ENCODE results near the gene ZFP36L2. TPM values are rescaled to one million over a fixed set of nuclear protein-coding genes. Genes with fewer than 3 reads are reported as not detected.

Gene ZFP36L2
- total and polyA plus RNA-seq, 2 donors (not counting 3 experiments of a cell fraction or from before 2014, with no cell fraction given) = 14.5 to 75.9 TPM

- no peak for FAIRE-seq
Observed at GRCh38 chr2:43230351-43230885, 4.0 kb upstream of the ZFP36L2 start.

More at GRCh38 chr2:43230351-43230885, 4.0 kb upstream of the ZFP36L2 start:
- Histone ChIP-seq H3K9me1 (replicated peaks; ENCODE audit: control insufficient read depth, extremely low read depth, insufficient read depth, low read length) (no peaks in the 10 kb centered on the region), H3K27ac (ENCODE audit: insufficient read depth, low read depth, low read length) (no peak overlapping the region), H2AFZ (ENCODE audit: low read depth, low read length) (no peak overlapping the region), H3K4me3 (replicated peaks in 1 of 3; ENCODE audit: insufficient read depth in 1 of 3, low read depth in 1 of 3, low read length in 3 of 3) (no peak overlapping the region), H3K36me3 (ENCODE audit: control insufficient read depth in 2 of 2, extremely low read depth in 1 of 2, insufficient read depth in 2 of 2, low read length in 2 of 2) (no peaks in the 10 kb centered on the region), H3K4me1 (ENCODE audit: control insufficient read depth, extremely low read depth, insufficient read depth, low read length) (peaks cover 9% of the 10 kb centered on the region), H3K9ac (replicated peaks; ENCODE audit: extremely low read depth, insufficient read depth, low read length) (no peak overlapping the region), H3K27me3 (ENCODE audit: control insufficient read depth in 2 of 2, insufficient read depth in 2 of 2, low read length in 2 of 2) (no peaks in the 10 kb centered on the region), H4K20me1 (replicated peaks; ENCODE audit: control insufficient read depth, extremely low read depth, insufficient read depth, low read length) (no peaks in the 10 kb centered on the region), H3K4me2 (ENCODE audit: insufficient read depth, low read length) (no peak overlapping the region), H3K79me2 (ENCODE audit: control insufficient read depth, insufficient read depth, low read length) (peaks cover 9% of the 10 kb centered on the region), H3K9me3 (replicated peaks; ENCODE audit: control insufficient read depth, insufficient read depth, low read length) (no peaks in the 10 kb centered on the region)
- intact Hi-C loops (cut with micrococcal nuclease) = no loop called here
- no peak for DNase-seq (ENCODE audit: low read depth, low spot score)
- no TSS peak for BruUV-seq (replicated peaks)
- POLR2A ChIA-PET = no interaction called here
- dilution Hi-C loops (cut with MboI; ENCODE audit: extremely low pct_ligation_motif_present, low sequenced_read_pairs) = no loop called here
- CTCF ChIA-PET = interaction anchor here (1.8 to 12.8 kb wide), 7 partner anchors 249 to 402 kb away, joined by 7 to 240 read pairs (median 30); no protein-coding TSS in a partner anchor
- no peak for TF ChIP-seq MYC (IDR thresholded peaks at IDR 0.05; ENCODE audit: low read depth, low read length)
- no peak for TF ChIP-seq EZH2 (IDR thresholded peaks at IDR 0.05; ENCODE audit: borderline replicate concordance, low read depth, low read length, severe bottlenecking)
- no peak for TF ChIP-seq POLR2AphosphoS5 (IDR thresholded peaks at IDR 0.05; ENCODE audit: insufficient read depth, low read depth, low read length)
- no peak for TF ChIP-seq FOS (IDR thresholded peaks at IDR 0.05; ENCODE audit: borderline replicate concordance, insufficient read depth, low read length)
- TF ChIP-seq GATA2 (IDR thresholded peaks at IDR 0.05; ENCODE audit: insufficient read depth, insufficient read length, low read depth, low read length) = no peak
- no peak for TF ChIP-seq CTCF (IDR thresholded peaks at IDR 0.05; ENCODE audit: extremely low read depth in 1 of 2, insufficient read depth in 1 of 2, low read depth in 1 of 2, low read length in 2 of 2)
- no peak for TF ChIP-seq JUN (IDR thresholded peaks at IDR 0.05; ENCODE audit: borderline replicate concordance, insufficient read depth, insufficient read length, low read depth)
- no peak for TF ChIP-seq MAX (IDR thresholded peaks at IDR 0.05; ENCODE audit: insufficient read depth, insufficient read length)
- no peak for TF ChIP-seq POLR2A (IDR thresholded peaks at IDR 0.05; ENCODE audit: low read depth, low read length)
